T-helper 1 cell treated with Interleukin-12 subunit alpha and Interleukin-12 subunit beta and Interleukin-4 antibody, amounts not matched to agents 30 μg/mL and 1 μg/mL, for 36 hours (primary cell): Measurements from ENCODE around the gene ACBD7.

Source experiments
- H3K27ac Mint-ChIP-seq: one replicate; pipeline ENCODE4 v1.8.0; 2021; ENCODE audit warnings: mild to moderate bottlenecking, mixed read lengths
- H3K27me3 Mint-ChIP-seq: one replicate; pipeline ENCODE4 v1.8.0; 2021; ENCODE audit warnings: low read depth, mixed read lengths
- H3K36me3 Mint-ChIP-seq: one replicate; pipeline ENCODE4 v1.8.0; 2021; ENCODE audit warnings: low read depth, mixed read lengths
- H3K4me1 Mint-ChIP-seq: one replicate; pipeline ENCODE4 v1.8.0; 2021; ENCODE audit warnings: low read depth, mixed read lengths
- H3K4me3 Mint-ChIP-seq: one replicate; pipeline ENCODE4 v1.8.0; 2021; ENCODE audit warnings: mild to moderate bottlenecking, moderate library complexity, mixed read lengths
- H3K9me3 Mint-ChIP-seq: one replicate; pipeline ENCODE4 v1.8.0; 2021; ENCODE audit warnings: mixed read lengths

ACBD7 gene

DNA sequence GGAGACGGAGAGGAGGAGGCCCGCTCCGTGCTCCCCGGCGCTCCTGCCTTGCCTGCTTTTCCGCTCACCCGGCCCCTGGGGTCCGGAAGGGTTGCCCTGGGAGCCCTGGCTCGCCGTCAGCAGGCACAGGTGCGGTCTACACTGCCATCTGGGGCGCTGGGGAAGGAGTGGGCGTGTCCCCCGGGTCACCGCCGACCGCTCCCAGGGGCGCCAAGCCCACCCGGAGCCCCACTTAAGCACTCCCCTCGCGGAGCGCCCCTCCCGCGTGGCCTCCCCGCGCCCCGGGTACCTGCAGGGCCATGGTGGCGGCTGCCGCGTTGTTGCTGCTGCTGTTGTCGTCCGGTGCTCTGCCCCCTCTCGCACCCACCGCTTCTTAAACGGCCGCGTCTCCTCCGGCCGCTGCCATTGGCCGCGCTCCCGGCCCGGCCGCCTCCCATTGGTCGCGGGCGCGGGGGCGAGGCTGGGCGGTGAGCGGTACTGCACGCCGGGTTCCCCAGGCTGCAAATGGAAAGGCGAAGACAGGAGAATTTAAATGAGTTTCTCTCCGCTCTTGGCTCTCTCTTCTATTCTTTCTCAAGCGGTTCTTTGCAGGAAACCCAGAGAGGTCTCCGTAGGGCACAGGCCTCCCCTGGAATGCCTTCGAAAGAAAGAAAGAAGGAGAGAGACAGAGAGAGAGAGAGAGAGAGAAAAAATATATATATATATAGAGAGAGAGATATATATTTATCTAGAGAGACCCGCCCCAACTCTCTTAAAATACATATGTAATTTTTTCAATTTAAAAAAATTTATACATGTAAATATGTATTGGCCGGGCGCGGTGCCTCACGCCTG, at the start of gene ACBD7:
Gene ACBD7, minus strand, starts transcription at position 349 of the 834 bp plus-strand sequence. Its CDS starts 48 bp downstream, at position 301.
- no peaks in the 10 kb centered on the region for H3K9me3 Mint-ChIP-seq
- H3K27ac Mint-ChIP-seq, result no peak within 1 kb of the TSS
- peaks cover 17% of the 10 kb centered on the region for H3K27me3 Mint-ChIP-seq
- H3K36me3 Mint-ChIP-seq, result no peaks in the 10 kb centered on the region
- peaks cover 5% of the 10 kb centered on the region for H3K4me1 Mint-ChIP-seq
- peak within 1 kb of the TSS; percentile 65 for H3K4me3 Mint-ChIP-seq

GRCh38 chr10:15137636-15138035, 49.1 kb upstream of the ACBD7 start:
- H3K27ac Mint-ChIP-seq, result no peak overlapping the region
- peaks cover 10% of the 10 kb centered on the region for H3K4me1 Mint-ChIP-seq
- H3K9me3 Mint-ChIP-seq, result no peaks in the 10 kb centered on the region
- peaks cover 35% of the 10 kb centered on the region for H3K36me3 Mint-ChIP-seq
- no peak overlapping the region for H3K4me3 Mint-ChIP-seq
- no peaks in the 10 kb centered on the region for H3K27me3 Mint-ChIP-seq

DNA sequence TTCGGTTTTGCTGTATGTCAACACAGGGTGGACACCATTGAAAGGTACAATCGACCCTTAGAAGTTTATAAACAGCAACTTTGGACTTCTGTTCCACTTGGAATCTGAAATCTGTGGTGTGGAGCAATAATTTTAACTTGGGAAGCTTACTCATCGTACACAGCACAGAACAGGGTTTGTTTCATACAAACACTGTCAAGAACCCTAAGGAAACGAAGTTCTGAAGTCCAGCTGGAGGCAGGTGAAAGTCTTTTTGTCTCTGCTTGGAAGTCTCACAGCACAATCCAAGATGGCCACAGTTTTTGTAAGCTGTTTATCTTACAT, 48.4 kb upstream of the ACBD7 start:
- Mint-ChIP-seq H3K4me3 (no peak overlapping the region), H3K4me1 (peaks cover 10% of the 10 kb centered on the region), H3K9me3 (no peaks in the 10 kb centered on the region), H3K27me3 (no peaks in the 10 kb centered on the region), H3K36me3 (peaks cover 35% of the 10 kb centered on the region), H3K27ac (no peak overlapping the region)

DNA sequence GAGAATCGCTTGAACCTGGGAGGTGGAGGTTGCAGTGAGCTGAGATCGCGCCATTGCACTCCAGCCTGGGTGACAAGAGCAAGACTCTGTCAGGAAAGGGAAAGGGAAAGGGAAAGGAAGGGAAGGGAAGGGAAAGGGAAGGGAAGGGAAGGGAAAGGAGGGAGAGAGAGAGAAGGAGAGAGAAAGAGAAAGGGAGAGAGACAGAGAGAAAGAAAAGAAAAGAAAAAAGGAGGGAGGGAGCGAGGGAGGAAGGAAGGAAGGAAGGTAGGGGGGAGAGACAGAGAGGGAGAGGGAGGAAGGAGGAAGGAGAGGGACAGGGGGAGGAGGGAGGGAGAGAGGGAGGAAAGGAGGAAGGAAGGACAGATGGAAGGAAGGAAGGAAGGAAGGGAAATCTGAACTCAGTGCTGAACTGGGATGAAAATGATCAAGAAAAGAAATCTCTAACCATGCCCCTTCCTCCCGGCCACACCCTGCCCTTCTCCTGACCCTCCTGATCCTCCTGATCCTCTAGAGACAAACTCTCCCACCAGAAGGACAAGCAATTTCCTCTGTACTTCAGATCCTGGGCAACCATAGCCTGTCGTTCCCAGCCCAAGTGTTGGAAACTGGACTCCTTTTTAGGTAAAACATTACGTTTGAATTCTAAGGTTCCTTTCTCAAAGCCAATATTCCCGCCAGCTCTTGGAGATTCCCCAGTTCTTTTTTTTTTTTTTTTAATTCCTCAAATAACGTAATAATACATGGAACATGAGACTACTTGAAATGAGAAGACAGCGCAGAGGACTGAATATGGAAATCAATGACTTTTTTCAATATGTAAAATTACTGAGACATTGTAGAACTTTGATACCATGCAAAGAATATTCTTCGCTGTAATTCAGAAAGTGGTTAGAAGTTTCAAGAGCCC, 47.8 kb upstream of the ACBD7 start:
- H3K27ac Mint-ChIP-seq, result no peak overlapping the region
- peaks cover 36% of the 10 kb centered on the region for H3K36me3 Mint-ChIP-seq
- H3K4me3 Mint-ChIP-seq, result no peak overlapping the region
- no peaks in the 10 kb centered on the region for H3K9me3 Mint-ChIP-seq
- H3K4me1 Mint-ChIP-seq, result peaks cover 5% of the 10 kb centered on the region
- no peaks in the 10 kb centered on the region for H3K27me3 Mint-ChIP-seq

DNA sequence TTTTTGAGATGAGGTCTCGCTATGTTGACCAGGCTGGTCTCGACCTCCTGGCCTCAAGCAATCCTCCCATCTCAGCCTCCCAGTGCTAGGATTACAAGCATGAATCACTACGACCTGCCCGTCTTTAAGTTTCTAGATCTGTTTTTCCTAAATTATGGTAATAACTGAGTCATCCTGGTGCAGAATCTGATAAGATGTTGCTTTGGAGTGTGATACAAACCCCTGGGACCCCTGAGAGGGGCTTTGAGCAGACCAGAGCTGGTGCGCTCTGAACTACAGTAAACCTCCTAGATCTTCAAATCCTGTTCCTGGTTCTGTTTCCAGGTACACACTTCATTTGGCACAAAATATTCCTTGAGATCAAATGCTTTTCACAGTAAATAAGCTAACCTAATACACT, 42.8 kb upstream of the ACBD7 start:
- peaks cover 44% of the 10 kb centered on the region for H3K36me3 Mint-ChIP-seq
- H3K4me3 Mint-ChIP-seq, result no peak overlapping the region
- no peaks in the 10 kb centered on the region for H3K4me1 Mint-ChIP-seq
- H3K27ac Mint-ChIP-seq, result no peak overlapping the region
- H3K9me3 Mint-ChIP-seq, result no peaks in the 10 kb centered on the region
- no peaks in the 10 kb centered on the region for H3K27me3 Mint-ChIP-seq

DNA sequence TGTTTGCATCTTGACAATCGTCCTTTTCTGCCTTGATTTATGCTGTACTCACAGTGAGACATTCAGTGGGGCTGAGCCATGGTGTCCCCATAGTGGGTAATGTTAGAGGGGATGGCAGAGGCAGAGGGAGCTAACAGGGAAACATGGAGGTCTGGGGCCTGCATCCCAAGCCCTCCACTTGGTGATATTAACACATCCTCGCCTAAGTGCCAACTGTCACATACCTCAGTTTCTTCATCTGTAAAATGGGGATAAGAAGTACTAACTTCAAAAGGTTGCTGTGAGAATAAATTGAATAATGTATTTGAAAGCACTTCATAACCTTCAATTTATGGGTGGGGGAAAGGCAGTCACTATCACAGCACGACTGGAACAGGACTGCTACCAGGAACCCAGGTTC, 36.3 kb upstream of the ACBD7 start:
- Mint-ChIP-seq H3K4me3 (no peak overlapping the region), H3K9me3 (no peaks in the 10 kb centered on the region), H3K36me3 (peaks cover 35% of the 10 kb centered on the region), H3K27me3 (no peaks in the 10 kb centered on the region), H3K27ac (no peak overlapping the region), H3K4me1 (peaks cover 11% of the 10 kb centered on the region)

- no peaks in the 10 kb centered on the region for H3K9me3 Mint-ChIP-seq
- no peaks in the 10 kb centered on the region for H3K27me3 Mint-ChIP-seq
- H3K36me3 Mint-ChIP-seq, result peaks cover 38% of the 10 kb centered on the region
- peak overlapping the region; percentile 70 for H3K27ac Mint-ChIP-seq
- peak overlapping the region; percentile 29 for H3K4me3 Mint-ChIP-seq
- peaks cover 11% of the 10 kb centered on the region for H3K4me1 Mint-ChIP-seq
Observed at GRCh38 chr10:15124190-15124589, 35.6 kb upstream of the ACBD7 start.

DNA sequence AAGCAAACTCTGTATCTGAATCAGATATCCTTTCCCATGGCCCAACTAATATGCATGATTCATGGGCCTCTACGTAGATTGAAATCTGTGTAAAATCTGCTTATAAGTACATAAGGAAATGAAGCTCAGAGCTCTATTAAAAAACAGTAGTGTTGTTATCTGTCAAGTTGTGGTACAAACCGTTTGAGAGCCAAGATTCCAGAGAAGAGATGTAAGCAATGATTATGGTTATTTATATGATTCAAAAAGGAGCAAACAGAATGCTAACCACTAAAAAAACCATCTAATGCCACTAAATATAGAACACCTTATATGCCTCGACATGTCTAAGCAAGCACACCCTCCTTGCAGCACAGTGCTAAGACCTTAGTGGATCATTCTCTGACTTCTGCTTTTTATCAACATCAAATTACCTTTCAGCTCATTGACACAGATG, 35.2 kb upstream of the ACBD7 start:
- H3K9me3 Mint-ChIP-seq, result no peaks in the 10 kb centered on the region
- peak overlapping the region; percentile 70 for H3K27ac Mint-ChIP-seq
- peaks cover 11% of the 10 kb centered on the region for H3K4me1 Mint-ChIP-seq
- H3K36me3 Mint-ChIP-seq, result peaks cover 42% of the 10 kb centered on the region
- H3K27me3 Mint-ChIP-seq, result no peaks in the 10 kb centered on the region
- H3K4me3 Mint-ChIP-seq, result peak overlapping the region; percentile 29

- no peaks in the 10 kb centered on the region for H3K27me3 Mint-ChIP-seq
- peak overlapping the region; percentile 62 for H3K27ac Mint-ChIP-seq
- H3K4me1 Mint-ChIP-seq, result peaks cover 11% of the 10 kb centered on the region
- peaks cover 37% of the 10 kb centered on the region for H3K36me3 Mint-ChIP-seq
- H3K4me3 Mint-ChIP-seq, result no peak overlapping the region
- H3K9me3 Mint-ChIP-seq, result no peaks in the 10 kb centered on the region
Observed at GRCh38 chr10:15122477-15123030, 34.0 kb upstream of the ACBD7 start.

DNA sequence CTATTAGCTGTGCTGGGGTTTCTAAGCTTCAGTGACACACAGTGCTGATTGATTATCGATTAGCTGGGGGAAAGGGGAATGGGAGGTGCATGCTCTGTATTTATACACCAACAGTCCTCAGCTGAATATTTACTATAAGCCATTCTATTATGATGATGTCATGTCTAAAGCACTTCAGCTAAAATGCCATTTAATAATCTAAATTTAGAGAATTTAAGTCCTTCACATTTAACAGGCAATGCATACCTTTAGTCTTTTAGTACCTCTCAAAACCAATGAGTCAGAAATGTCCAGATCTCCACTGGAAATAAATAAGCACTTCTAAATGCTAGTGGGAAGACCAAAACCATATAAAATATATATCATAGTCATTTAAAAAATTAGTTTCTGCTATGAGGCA, 33.1 kb upstream of the ACBD7 start:
- H3K27ac Mint-ChIP-seq, result no peak overlapping the region
- H3K9me3 Mint-ChIP-seq, result no peaks in the 10 kb centered on the region
- peaks cover 11% of the 10 kb centered on the region for H3K4me1 Mint-ChIP-seq
- no peaks in the 10 kb centered on the region for H3K27me3 Mint-ChIP-seq
- H3K36me3 Mint-ChIP-seq, result peaks cover 36% of the 10 kb centered on the region
- no peak overlapping the region for H3K4me3 Mint-ChIP-seq

DNA sequence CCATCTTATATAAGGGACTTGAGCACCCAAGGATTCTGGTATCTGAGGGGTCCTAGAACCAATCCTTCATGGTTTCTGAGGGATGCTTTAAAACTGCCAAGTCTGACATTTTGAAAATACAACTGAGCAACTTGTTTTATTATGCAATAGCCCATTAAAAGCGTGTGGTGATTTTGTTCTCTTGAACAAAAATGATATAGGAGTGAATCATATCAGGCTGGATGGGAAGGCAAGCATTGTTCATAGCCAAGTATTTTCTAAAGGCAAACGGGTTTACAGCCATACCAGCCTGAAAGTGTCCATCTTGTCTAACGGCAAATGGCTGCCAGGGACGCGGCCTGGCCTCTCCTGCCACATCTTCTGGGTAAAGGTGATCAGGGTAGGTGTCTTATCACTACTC, 31.9 kb upstream of the ACBD7 start:
- Mint-ChIP-seq H3K27me3 (no peaks in the 10 kb centered on the region), H3K27ac (no peak overlapping the region)

DNA sequence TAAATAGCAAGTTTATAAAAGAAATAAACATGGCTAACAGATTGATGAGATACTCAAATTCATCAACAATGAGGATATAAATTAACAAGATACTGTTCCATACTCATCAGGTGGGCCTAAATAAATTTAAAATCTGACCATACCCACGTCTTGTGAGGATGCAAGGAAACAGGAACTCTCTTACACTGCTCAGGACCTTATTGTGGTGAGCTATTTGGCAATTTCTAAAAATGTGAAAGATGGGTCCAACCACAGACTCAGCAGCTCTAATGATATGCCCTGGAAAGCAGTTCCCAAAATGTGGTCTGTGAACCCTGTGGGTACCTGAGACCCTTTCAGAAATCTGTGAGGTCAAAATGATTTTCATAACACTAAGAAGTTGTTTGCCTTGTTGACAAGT, 30.0 kb upstream of the ACBD7 start:
- no peak overlapping the region for H3K4me3 Mint-ChIP-seq
- H3K4me1 Mint-ChIP-seq, result peaks cover 6% of the 10 kb centered on the region
- no peaks in the 10 kb centered on the region for H3K9me3 Mint-ChIP-seq
- H3K27ac Mint-ChIP-seq, result no peak overlapping the region
- H3K36me3 Mint-ChIP-seq, result peaks cover 21% of the 10 kb centered on the region
- H3K27me3 Mint-ChIP-seq, result no peaks in the 10 kb centered on the region

More for the DNA sequence above, 31.9 kb upstream of the ACBD7 start:
- Mint-ChIP-seq H3K4me3 (no peak overlapping the region), H3K4me1 (peaks cover 11% of the 10 kb centered on the region), H3K36me3 (peaks cover 28% of the 10 kb centered on the region), H3K9me3 (no peaks in the 10 kb centered on the region)

- Mint-ChIP-seq H3K4me1 (peaks cover 3% of the 10 kb centered on the region), H3K27me3 (no peaks in the 10 kb centered on the region), H3K27ac (no peak overlapping the region), H3K4me3 (no peak overlapping the region), H3K9me3 (no peaks in the 10 kb centered on the region), H3K36me3 (peaks cover 26% of the 10 kb centered on the region)
Observed at GRCh38 chr10:15116225-15116624, 27.6 kb upstream of the ACBD7 start.

DNA sequence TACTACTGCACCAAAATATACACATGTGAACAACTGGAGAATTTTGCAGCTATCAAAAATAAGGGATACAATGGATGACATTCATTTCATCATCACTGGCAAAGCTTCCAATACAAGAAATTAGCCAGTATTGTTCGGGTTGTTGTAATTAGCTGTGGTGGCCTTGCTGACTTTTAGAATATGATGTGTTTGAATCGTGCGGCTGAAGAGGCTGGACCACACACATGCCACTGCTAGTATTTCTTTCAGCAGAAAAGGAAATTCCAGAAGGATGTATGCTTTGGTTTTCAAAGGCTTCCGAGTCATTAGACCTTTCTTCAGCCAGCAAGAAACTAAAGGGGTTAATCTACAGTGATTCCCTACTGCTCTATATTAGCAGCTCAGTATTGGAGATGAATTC, 25.2 kb upstream of the ACBD7 start:
- H3K27me3 Mint-ChIP-seq, result no peaks in the 10 kb centered on the region
- no peak overlapping the region for H3K4me3 Mint-ChIP-seq
- H3K36me3 Mint-ChIP-seq, result peaks cover 20% of the 10 kb centered on the region
- H3K4me1 Mint-ChIP-seq, result peaks cover 3% of the 10 kb centered on the region
- no peaks in the 10 kb centered on the region for H3K9me3 Mint-ChIP-seq
- H3K27ac Mint-ChIP-seq, result no peak overlapping the region
